SK-N-SH (cell line): ENCODE results near the gene RAB7B. TPM values are rescaled to one million over a fixed set of nuclear protein-coding genes. Genes with fewer than 3 reads are reported as not detected.

Source experiments
- CTCF ChIA-PET: fragments of 300-600, 350-600 bp; formaldehyde crosslinking; extraction: SDS; loops from one replicate; lab custom pipeline; 2021; lab: Yijun Ruan, JAX
- POLR2A ChIA-PET: fragments of 350-600 bp; sonication (Branson Sonifier 250); formaldehyde crosslinking; extraction: SDS; loops from one replicate; lab custom pipeline; 2020; ENCODE audit warnings: antibody characterized with exemption, inconsistent platforms; lab: Yijun Ruan, JAX
- DNase-seq: peaks from one replicate; pipeline ENCODE4 v3.0.0; 2012
- H2AFZ ChIP-seq: fragments of 200-600 bp; sonication (generic); 2 replicates; pipeline ENCODE4 v1.8.1; 2016; ENCODE audit warnings: antibody characterized with exemption, mild to moderate bottlenecking, low read depth
- H3F3A ChIP-seq: fragments of 200-600 bp; sonication (generic); replicated peaks from 2 replicates; pipeline ENCODE3; 2016; ENCODE audit warnings: antibody characterized with exemption, mild to moderate bottlenecking; ENCODE audit not compliant: insufficient read depth
- H3K27ac ChIP-seq, 2 experiments: fragments of 200-500 bp in 1 of 2; fragments of 200-600 bp in 1 of 2; sonication (Bioruptor generic) in 1 of 2; sonication (generic), shearing (Covaris generic) in 1 of 2; 2 replicates each; pipeline versions ENCODE4 v1.5.1 to v1.6.1; 2014 to 2016; ENCODE audit warnings: low read depth in 2 of 2, inconsistent platforms in 1 of 2, low read length in 1 of 2, mild to moderate bottlenecking in 1 of 2, mixed read lengths in 1 of 2
- H3K27me3 ChIP-seq: fragments of 200-600 bp; sonication (generic), shearing (Covaris generic); 2 replicates; pipeline ENCODE4 v1.6.1; 2016; ENCODE audit warnings: mixed run types; ENCODE audit not compliant: insufficient read depth
- H3K36me3 ChIP-seq, 2 experiments: fragments of 200-500 bp in 1 of 2; fragments of 200-600 bp in 1 of 2; sonication (Bioruptor generic) in 1 of 2; sonication (generic) in 1 of 2; replicated peaks in 1 of 2; 2 replicates each; pipeline versions ENCODE3 to v1.5.1; 2014 to 2016; ENCODE audit warnings: low read length in 1 of 2, mild to moderate bottlenecking in 1 of 2; ENCODE audit not compliant: insufficient read depth in 2 of 2, control insufficient read depth in 1 of 2
- H3K4me1 ChIP-seq, 2 experiments: fragments of 200-500 bp in 1 of 2; fragments of 200-600 bp in 1 of 2; sonication (Bioruptor generic) in 1 of 2; sonication (generic), shearing (Covaris generic) in 1 of 2; 2 replicates each; pipeline versions ENCODE4 v1.5.1 to v1.6.1; 2014 to 2016; ENCODE audit warnings: low read depth in 1 of 2, low read length in 1 of 2, mixed run types in 1 of 2; ENCODE audit not compliant: insufficient read depth in 2 of 2, control insufficient read depth in 1 of 2
- H3K4me2 ChIP-seq: fragments of 200-600 bp; sonication (generic), shearing (Covaris generic); 2 replicates; pipeline ENCODE4 v1.6.1; 2017; ENCODE audit warnings: mixed run types
- H3K4me3 ChIP-seq, 2 experiments: fragments of 200-500 bp in 1 of 2; fragments of 200-600 bp in 1 of 2; sonication (Bioruptor generic) in 1 of 2; sonication (generic), shearing (Covaris generic) in 1 of 2; 2 replicates each; pipeline versions ENCODE4 v1.5.1 to v1.8.1; 2014 to 2016; ENCODE audit warnings: low read depth in 2 of 2, inconsistent platforms in 1 of 2, low read length in 1 of 2, mild to moderate bottlenecking in 1 of 2, mixed read lengths in 1 of 2, moderate library complexity in 1 of 2
- H3K79me2 ChIP-seq: fragments of 200-600 bp; sonication (generic); 2 replicates; pipeline ENCODE4 v1.8.1; 2017; ENCODE audit warnings: mild to moderate bottlenecking; ENCODE audit not compliant: insufficient read depth
- H3K9ac ChIP-seq: fragments of 200-600 bp; sonication (generic); 2 replicates; pipeline ENCODE4 v1.6.1; 2017; ENCODE audit warnings: mixed run types
- H3K9me2 ChIP-seq: fragments of 200-600 bp; sonication (generic); 2 replicates; pipeline ENCODE4 v1.6.1; 2017; ENCODE audit warnings: mixed run types
- H3K9me3 ChIP-seq: fragments of 200-600 bp; sonication (generic); 2 replicates; pipeline ENCODE4 v1.6.1; 2017; ENCODE audit warnings: mixed run types, mild to moderate bottlenecking, moderate library complexity
- H4K20me1 ChIP-seq: fragments of 200-600 bp; sonication (generic); 2 replicates; pipeline ENCODE4 v1.6.1; 2017; ENCODE audit warnings: mild to moderate bottlenecking, mixed run types; ENCODE audit not compliant: insufficient read depth
- CHD2 ChIP-seq: fragments of 150-350 bp; IDR thresholded peaks from 2 replicates; pipeline ENCODE4 v1.6.1; 2018; ENCODE audit warnings: low read length; ENCODE audit not compliant: partially characterized antibody
- CTCF ChIP-seq: fragments of 200-600 bp; sonication (generic); IDR thresholded peaks from 2 replicates; pipeline ENCODE4 v1.6.1; 2017; ENCODE audit warnings: antibody characterized with exemption, mild to moderate bottlenecking, moderate library complexity
- ELF1 ChIP-seq: IDR thresholded peaks from 2 replicates; pipeline ENCODE4 v1.4.0; 2012
- FOSL2 ChIP-seq: IDR thresholded peaks from 2 replicates; pipeline ENCODE4 v1.4.0; 2012; ENCODE audit warnings: low read depth, mild to moderate bottlenecking, moderate library complexity, borderline replicate concordance
- FOXJ3 ChIP-seq: sonication (generic); formaldehyde crosslinking; IDR thresholded peaks from 2 replicates; pipeline ENCODE4 v1.5.1; 2020; ENCODE audit warnings: mild to moderate bottlenecking, missing genetic modification reagents
- GABPA ChIP-seq: IDR thresholded peaks from 2 replicates; pipeline ENCODE4 v1.4.0; 2012; ENCODE audit warnings: low read depth, mild to moderate bottlenecking
- MEF2A ChIP-seq: IDR thresholded peaks from 2 replicates; pipeline ENCODE4 v1.4.0; 2012; ENCODE audit warnings: low read depth, borderline replicate concordance
- RAD21 ChIP-seq: IDR thresholded peaks from 2 replicates; pipeline ENCODE4 v1.6.1; 2012; ENCODE audit warnings: mild to moderate bottlenecking, low read length
- REST ChIP-seq: IDR thresholded peaks from 2 replicates; pipeline ENCODE4 v1.6.1; 2012; ENCODE audit warnings: mild to moderate bottlenecking, low read depth, low read length, moderate library complexity
- RXRA ChIP-seq: IDR thresholded peaks from 2 replicates; pipeline ENCODE4 v1.4.0; 2012; ENCODE audit warnings: low read depth, mild to moderate bottlenecking, borderline replicate concordance
- SMC3 ChIP-seq: IDR thresholded peaks from 2 replicates; pipeline ENCODE4 v1.6.1; 2012; ENCODE audit warnings: low read depth, low read length, improper control_type of control experiment
- TAF1 ChIP-seq: IDR thresholded peaks from 2 replicates; pipeline ENCODE4 v1.6.1; 2012; ENCODE audit warnings: low read depth, mild to moderate bottlenecking, low read length, moderate library complexity, borderline replicate concordance
- YY1 ChIP-seq: IDR thresholded peaks from 2 replicates; pipeline ENCODE4 v1.4.0; 2012; ENCODE audit warnings: low read depth, mild to moderate bottlenecking
- whole genome bisulfite sequencing: methylation state at CpG from one replicate; pipeline ENCODE4 v1.1.6; 2017; ENCODE audit warnings: low lambda C conversion rate; 5-methylcytosine and 5-hydroxymethylcytosine counted together
- polyA plus RNA-seq, 3 experiments: library from polyadenylated mRNA; depleted of rRNA; stranded (reverse); fragments of >200 nt; gene quantifications; 2 replicates each; pipeline ENCODE4 v1.2.3, GENCODE V29; 2012
- TF ChIP-seq, protein P1 (sequence below): fragments of 150-350 bp; IDR thresholded peaks from 2 replicates; pipeline ENCODE4 v1.6.1; 2016; ENCODE audit warnings: mild to moderate bottlenecking, low read depth, low read length
- TF ChIP-seq, protein P2 (sequence below): IDR thresholded peaks from 2 replicates; pipeline ENCODE4 v1.4.0; 2012; ENCODE audit warnings: low read depth
- TF ChIP-seq, protein P3 (sequence below): IDR thresholded peaks from 2 replicates; pipeline ENCODE4 v1.4.0; 2012; ENCODE audit warnings: low read depth, borderline replicate concordance

RAB7B gene
- polyA plus RNA-seq, 1 of the 3 experiments (the other 2 are of a cell fraction), result 0.15 TPM

- TF ChIP-seq REST, result no peak
- TF ChIP-seq TAF1, result no peak
- no peak for TF ChIP-seq ELF1
- no peak for TF ChIP-seq SMC3
- TF ChIP-seq RAD21, result no peak
- TF ChIP-seq, protein P1, sequence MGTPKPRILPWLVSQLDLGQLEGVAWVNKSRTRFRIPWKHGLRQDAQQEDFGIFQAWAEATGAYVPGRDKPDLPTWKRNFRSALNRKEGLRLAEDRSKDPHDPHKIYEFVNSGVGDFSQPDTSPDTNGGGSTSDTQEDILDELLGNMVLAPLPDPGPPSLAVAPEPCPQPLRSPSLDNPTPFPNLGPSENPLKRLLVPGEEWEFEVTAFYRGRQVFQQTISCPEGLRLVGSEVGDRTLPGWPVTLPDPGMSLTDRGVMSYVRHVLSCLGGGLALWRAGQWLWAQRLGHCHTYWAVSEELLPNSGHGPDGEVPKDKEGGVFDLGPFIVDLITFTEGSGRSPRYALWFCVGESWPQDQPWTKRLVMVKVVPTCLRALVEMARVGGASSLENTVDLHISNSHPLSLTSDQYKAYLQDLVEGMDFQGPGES, result no peak
- no peak for TF ChIP-seq CTCF
- TF ChIP-seq MEF2A, result no peak
- TF ChIP-seq RXRA, result no peak
- TF ChIP-seq GABPA, result no peak
Observed at GRCh38 chr1:205962821-205963221, 40.4 kb downstream of the RAB7B start (continued).

GRCh38 chr1:205961991-205962820 is 41.0 kb downstream of the RAB7B start:
- Histone ChIP-seq H3K4me3 (no peak overlapping the region), H4K20me1 (no peaks in the 10 kb centered on the region), H3K36me3 (no peaks in the 10 kb centered on the region), H3K27ac (no peak overlapping the region), H3K9me2 (no peaks in the 10 kb centered on the region), H3K4me1 (no peaks in the 10 kb centered on the region), H3K27me3 (peaks cover 24% of the 10 kb centered on the region; the same call in 1 of the 2 replicates), H3K4me2 (no peak overlapping the region), H3K79me2 (no peaks in the 10 kb centered on the region), H3K9ac (no peak overlapping the region), H2AFZ (no peak overlapping the region), H3K9me3 (no peaks in the 10 kb centered on the region), H3F3A (no peaks in the 10 kb centered on the region)
- 75% methylated on average over 8 of the region's 9 CpGs for WGBS
- DNase-seq, result no peak
- ChIA-PET POLR2A (no interaction called here), CTCF (interaction anchor here (0.9 to 22.3 kb wide), 5 partner anchors 9 to 43 kb away, joined by 3 to 197 read pairs (median 4); no protein-coding TSS in a partner anchor)
- TF ChIP-seq FOSL2, result no peak
- no peak for TF ChIP-seq CHD2
- TF ChIP-seq, protein P2, sequence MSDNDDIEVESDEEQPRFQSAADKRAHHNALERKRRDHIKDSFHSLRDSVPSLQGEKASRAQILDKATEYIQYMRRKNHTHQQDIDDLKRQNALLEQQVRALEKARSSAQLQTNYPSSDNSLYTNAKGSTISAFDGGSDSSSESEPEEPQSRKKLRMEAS, result no peak
- TF ChIP-seq MEF2A, result no peak
- TF ChIP-seq FOXJ3, result no peak
- TF ChIP-seq TAF1, result no peak
- TF ChIP-seq YY1, result no peak
- TF ChIP-seq REST, result no peak
- TF ChIP-seq, protein P3, sequence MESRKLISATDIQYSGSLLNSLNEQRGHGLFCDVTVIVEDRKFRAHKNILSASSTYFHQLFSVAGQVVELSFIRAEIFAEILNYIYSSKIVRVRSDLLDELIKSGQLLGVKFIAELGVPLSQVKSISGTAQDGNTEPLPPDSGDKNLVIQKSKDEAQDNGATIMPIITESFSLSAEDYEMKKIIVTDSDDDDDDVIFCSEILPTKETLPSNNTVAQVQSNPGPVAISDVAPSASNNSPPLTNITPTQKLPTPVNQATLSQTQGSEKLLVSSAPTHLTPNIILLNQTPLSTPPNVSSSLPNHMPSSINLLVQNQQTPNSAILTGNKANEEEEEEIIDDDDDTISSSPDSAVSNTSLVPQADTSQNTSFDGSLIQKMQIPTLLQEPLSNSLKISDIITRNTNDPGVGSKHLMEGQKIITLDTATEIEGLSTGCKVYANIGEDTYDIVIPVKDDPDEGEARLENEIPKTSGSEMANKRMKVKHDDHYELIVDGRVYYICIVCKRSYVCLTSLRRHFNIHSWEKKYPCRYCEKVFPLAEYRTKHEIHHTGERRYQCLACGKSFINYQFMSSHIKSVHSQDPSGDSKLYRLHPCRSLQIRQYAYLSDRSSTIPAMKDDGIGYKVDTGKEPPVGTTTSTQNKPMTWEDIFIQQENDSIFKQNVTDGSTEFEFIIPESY, result no peak
